Lung (tissue), 12 donors: Measurements from ENCODE around the gene ZC3H18. TPM values are rescaled to one million over a fixed set of nuclear protein-coding genes. Genes with fewer than 3 reads are reported as not detected.
A peak's percentile ranks its signal among the peaks of the same experiment; 100 is the strongest.

ENCODE experiments used
- ATAC-seq: fragments of 200-7000 bp; cut with Tn5 transposase; one replicate; pipeline ENCODE4 v1.9.1; 2020; ENCODE audit warnings: moderate number of reproducible peaks; ENCODE audit not compliant: insufficient read depth, low FRiP score
- DNase-seq, 3 donors: peaks; one replicate each; pipeline ENCODE4 v3.0.0-alpha.2; 2013 to 2017
- H3K27ac ChIP-seq, 2 donors: one replicate each; pipeline ENCODE4 v1.5.1; 2013; ENCODE audit warnings: mild to moderate bottlenecking in 2 of 2, moderate library complexity in 2 of 2, control low read depth in 1 of 2, inconsistent platforms in 1 of 2, low read depth in 1 of 2, low read length in 1 of 2
- H3K27me3 ChIP-seq, 3 donors: one replicate each; pipeline ENCODE4 v1.5.1; 2013; ENCODE audit warnings: low read length in 2 of 3; ENCODE audit not compliant: control insufficient read depth in 3 of 3, insufficient read depth in 3 of 3
- H3K36me3 ChIP-seq, 4 donors: one replicate each; pipeline ENCODE4 v1.5.1; 2013; ENCODE audit warnings: low read length in 4 of 4, mild to moderate bottlenecking in 1 of 4, moderate library complexity in 1 of 4; ENCODE audit not compliant: control insufficient read depth in 4 of 4, insufficient read depth in 4 of 4
- H3K4me1 ChIP-seq, 5 donors: one replicate each; pipeline ENCODE4 v1.5.1; 2013; ENCODE audit warnings: low read length in 5 of 5, mild to moderate bottlenecking in 2 of 5, moderate library complexity in 1 of 5; ENCODE audit not compliant: control insufficient read depth in 5 of 5, insufficient read depth in 5 of 5
- H3K4me3 ChIP-seq: one replicate; pipeline ENCODE4 v1.5.1; 2013; ENCODE audit warnings: mild to moderate bottlenecking, control low read depth, moderate library complexity
- H3K9ac ChIP-seq, 2 donors: one replicate each; pipeline ENCODE4 v1.5.1; 2013; ENCODE audit warnings: low read length in 2 of 2, control low read depth in 1 of 2; ENCODE audit not compliant: insufficient read depth in 1 of 2
- H3K9me3 ChIP-seq, 4 donors: one replicate each; pipeline ENCODE4 v1.5.1; 2013; ENCODE audit warnings: low read length in 3 of 4, mild to moderate bottlenecking in 1 of 4, moderate library complexity in 1 of 4; ENCODE audit not compliant: control insufficient read depth in 4 of 4, insufficient read depth in 3 of 4
- WGBS, 2 donors: extraction: QIAGEN DNeasy Blood & Tissue Kit; methylation state at CpG; one replicate each; pipeline ENCODE4 v1.1.7; 2013; 5-methylcytosine and 5-hydroxymethylcytosine counted together
- polyA plus RNA-seq, 2 donors: library from polyadenylated mRNA; stranded (reverse); fragments of 200-250 nt; gene quantifications; one replicate each; pipeline ENCODE4 v1.2.1, GENCODE V29; 2013
- total RNA-seq, 2 donors: library from RNA; depleted of rRNA in 1 of 2; stranded (reverse); fragments of >200 nt in 1 of 2; gene quantifications; one replicate each; pipeline ENCODE4 v1.2.1, GENCODE V29; 2014 to 2021
- TF ChIP-seq, protein P1 (sequence below): IDR thresholded peaks from 2 replicates; pipeline ENCODE4 v1.5.1; 2012; ENCODE audit warnings: mild to moderate bottlenecking; ENCODE audit errors: control extremely low read depth, extremely low read depth
- donor health status: control.
- donor health status: control.
- donor health status: Bipolar disorder and iron deficiency.
- donor health status: healthy.
- donor health status: DM: yes; HTN: yes; CAD: no.

The ZC3H18 gene
- total and polyA plus RNA-seq, 4 donors = 21.2 to 44.0 (median 28.6) TPM

DNA sequence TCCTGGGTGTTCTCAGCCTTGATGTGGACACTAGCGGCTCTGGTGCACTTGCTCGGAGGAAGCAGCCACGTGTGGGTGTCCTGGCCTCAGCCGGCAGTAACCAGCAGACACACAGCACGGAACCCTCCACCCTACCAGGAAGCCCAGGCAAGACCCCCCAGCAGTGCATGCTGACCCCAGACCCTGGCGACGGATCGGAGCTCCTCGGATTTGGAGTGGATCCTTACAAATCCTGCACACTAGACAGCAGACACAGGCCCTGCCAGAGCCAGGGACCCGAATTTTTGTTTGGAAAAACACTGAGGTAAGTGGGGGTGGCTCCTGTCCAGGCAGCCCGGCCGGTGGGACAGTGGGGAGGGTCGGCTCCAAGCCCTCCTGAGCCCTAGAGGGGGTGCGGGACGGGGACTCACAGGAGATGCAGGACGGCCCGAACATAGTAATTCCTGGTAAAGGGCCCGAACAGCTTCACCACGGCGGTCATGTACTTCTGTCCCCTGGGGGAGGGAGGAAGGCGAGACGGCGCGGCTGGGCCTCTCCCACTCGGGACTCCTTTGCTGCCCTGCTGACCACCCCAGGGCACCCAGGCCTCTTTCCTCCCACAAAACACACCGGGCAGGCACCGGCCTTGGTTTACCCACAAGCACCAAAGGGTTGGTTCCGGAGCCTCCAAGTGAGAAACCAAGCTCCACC is 76.3 kb downstream of the ZC3H18 start:
- Histone ChIP-seq H3K9ac (no peak overlapping the region), H3K36me3 (peaks cover 0 to 21% (median 2%) of the 10 kb centered on the region in 4 donors), H3K4me3 (no peak overlapping the region), H3K27ac (no peak overlapping the region), H3K27me3 (no peaks in the 10 kb centered on the region), H3K9me3 (no peaks in the 10 kb centered on the region), H3K4me1 (peaks cover 0 to 13% (median 6%) of the 10 kb centered on the region in 5 donors)
- 89 to 94% methylated on average over 24 to 28 of the region's 28 CpGs for WGBS, 2 donors
- TF ChIP-seq, protein P1, sequence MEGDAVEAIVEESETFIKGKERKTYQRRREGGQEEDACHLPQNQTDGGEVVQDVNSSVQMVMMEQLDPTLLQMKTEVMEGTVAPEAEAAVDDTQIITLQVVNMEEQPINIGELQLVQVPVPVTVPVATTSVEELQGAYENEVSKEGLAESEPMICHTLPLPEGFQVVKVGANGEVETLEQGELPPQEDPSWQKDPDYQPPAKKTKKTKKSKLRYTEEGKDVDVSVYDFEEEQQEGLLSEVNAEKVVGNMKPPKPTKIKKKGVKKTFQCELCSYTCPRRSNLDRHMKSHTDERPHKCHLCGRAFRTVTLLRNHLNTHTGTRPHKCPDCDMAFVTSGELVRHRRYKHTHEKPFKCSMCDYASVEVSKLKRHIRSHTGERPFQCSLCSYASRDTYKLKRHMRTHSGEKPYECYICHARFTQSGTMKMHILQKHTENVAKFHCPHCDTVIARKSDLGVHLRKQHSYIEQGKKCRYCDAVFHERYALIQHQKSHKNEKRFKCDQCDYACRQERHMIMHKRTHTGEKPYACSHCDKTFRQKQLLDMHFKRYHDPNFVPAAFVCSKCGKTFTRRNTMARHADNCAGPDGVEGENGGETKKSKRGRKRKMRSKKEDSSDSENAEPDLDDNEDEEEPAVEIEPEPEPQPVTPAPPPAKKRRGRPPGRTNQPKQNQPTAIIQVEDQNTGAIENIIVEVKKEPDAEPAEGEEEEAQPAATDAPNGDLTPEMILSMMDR = no peak
- DNase-seq = no peak
- ATAC-seq = no peak

DNA sequence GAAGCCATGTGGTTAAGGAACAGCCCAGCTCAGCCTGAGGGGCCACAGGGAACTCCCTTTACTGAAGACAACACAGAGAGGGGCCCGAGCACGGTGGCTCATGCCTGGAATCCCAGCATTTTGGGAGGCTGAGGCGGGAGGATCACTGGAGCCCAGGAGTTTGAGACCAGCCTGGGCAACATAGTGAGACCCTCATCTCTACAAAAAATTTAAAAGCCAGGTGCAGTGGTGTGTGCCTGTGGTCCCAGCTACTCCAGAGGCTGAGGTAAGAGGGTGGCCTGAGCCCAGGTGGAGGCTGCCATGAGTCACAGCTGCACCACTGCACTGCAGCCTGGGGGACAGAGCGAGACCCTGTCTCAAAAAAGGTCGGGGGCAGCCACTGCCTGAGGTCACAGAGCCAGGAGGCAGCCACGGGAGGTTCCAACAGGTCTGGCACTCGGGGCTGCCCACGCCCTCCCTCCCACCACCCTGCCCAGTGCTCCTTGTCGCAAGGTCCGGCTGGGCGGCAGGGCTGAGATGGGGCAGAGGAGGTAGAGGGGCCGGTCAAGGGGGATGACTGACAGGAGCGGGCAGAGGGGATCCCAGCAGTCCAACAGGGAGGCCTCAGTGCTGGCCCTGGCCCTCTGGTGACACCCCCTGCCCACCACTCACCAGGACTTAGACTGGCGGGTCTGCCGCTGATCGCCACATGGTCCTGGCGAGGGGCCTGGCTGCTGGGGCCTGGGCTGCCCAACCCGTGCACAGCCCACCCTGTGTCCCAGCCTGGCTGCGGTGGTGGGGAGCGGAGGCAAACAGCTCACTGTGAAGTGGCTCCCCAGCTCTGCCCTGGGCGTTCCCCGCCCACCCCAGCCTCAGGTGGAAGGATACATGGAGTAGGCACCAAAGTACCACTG is 77.2 kb downstream of the ZC3H18 start:
- no peak for DNase-seq
- Histone ChIP-seq H3K27me3 (no peaks in the 10 kb centered on the region), H3K4me1 (peaks cover 0 to 14% (median 6%) of the 10 kb centered on the region in 5 donors), H3K27ac (no peak overlapping the region), H3K9me3 (no peaks in the 10 kb centered on the region), H3K9ac (no peak overlapping the region), H3K4me3 (no peak overlapping the region), H3K36me3 (peaks cover 0 to 26% (median 2%) of the 10 kb centered on the region in 4 donors)
- WGBS, 2 donors = 92 to 95% methylated on average over 19 to 22 of the region's 22 CpGs
- no peak for ATAC-seq
- TF ChIP-seq, protein P1 = no peak

DNA sequence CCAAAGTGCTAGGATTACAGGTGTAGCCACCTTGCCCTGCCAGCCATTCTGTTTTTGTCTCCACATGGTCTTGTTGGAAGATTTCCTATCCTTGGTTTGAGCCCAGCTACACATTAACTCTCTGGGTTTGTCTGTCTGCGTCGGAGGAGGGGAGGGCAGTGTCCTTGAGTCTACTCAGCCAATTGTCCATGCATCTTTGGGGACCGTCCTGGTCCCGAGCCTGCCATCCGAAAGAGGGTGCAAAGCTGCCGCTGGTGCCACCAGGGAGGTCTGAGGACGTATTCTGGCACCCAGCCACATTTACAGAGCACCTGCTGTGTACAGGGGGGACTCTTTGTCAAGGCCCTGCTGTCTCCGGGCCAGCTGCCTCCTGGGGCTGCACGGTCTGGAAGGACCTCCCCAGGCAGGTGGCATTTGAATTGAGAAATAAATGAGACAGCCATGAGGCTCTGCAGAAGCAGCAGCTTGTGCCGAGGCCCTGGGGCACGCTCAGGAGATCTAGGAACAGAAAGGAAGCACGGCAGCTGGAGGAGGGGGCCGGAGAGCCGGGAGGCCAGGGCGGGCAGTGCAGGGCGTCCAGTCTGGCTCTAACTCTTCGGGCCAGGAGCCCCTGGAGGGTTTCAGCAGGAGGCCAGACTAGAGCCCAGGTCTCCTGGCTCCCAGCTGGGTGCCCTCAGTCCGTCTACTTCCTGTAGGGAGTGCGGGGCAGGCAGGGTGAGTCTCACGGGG is 79.2 kb downstream of the ZC3H18 start:
- Histone ChIP-seq H3K27me3 (no peaks in the 10 kb centered on the region), H3K9ac (no peak overlapping the region), H3K4me1 (peaks cover 0 to 14% (median 6%) of the 10 kb centered on the region in 5 donors), H3K4me3 (peak overlapping the region; percentile 55), H3K36me3 (peaks cover 0 to 28% (median 2%) of the 10 kb centered on the region in 4 donors), H3K27ac (peak overlapping the region in 1 of 2 donors; percentile 33), H3K9me3 (no peaks in the 10 kb centered on the region)
- TF ChIP-seq, protein P1 = no peak
- no peak for ATAC-seq
- WGBS, 2 donors = 64 to 82% methylated on average over 20 of the region's 20 CpGs
- DNase-seq = no peak
